ENCODE measurements around the gene TMEM106A. TPM values are rescaled to one million over a fixed set of nuclear protein-coding genes. Genes with fewer than 3 reads are reported as not detected.

Gene TMEM106A
- total and polyA plus RNA-seq, 2 of the 13 experiments (the other 11 are each of a cell fraction or from before 2014, with no cell fraction given), result 16.9 to 35.9 TPM

- TF ChIP-seq GPBP1L1 (CRISPR knock-in tag; IDR thresholded peaks at IDR 0.05) (no peak), RFXAP (CRISPR knock-in tag; IDR thresholded peaks at IDR 0.05; ENCODE audit: borderline replicate concordance) (no peak), ZKSCAN8 (CRISPR knock-in tag; IDR thresholded peaks at IDR 0.05; ENCODE audit: borderline replicate concordance) (peak; percentile 88; the same call in 1 of the 2 replicates), TIGD3 (CRISPR knock-in tag; IDR thresholded peaks at IDR 0.05; ENCODE audit: borderline replicate concordance) (peak; percentile 97), ZNF720 (CRISPR knock-in tag; IDR thresholded peaks at IDR 0.05) (no peak), ZNF841 (CRISPR knock-in tag; IDR thresholded peaks at IDR 0.05; ENCODE audit: borderline replicate concordance) (no peak), GLMP (CRISPR knock-in tag; IDR thresholded peaks at IDR 0.05; ENCODE audit: borderline replicate concordance) (no peak), ZNF484 (CRISPR knock-in tag; IDR thresholded peaks at IDR 0.05; ENCODE audit: borderline replicate concordance, low read depth) (no peak; the same call in 1 of the 2 replicates), POGZ (CRISPR knock-in tag; IDR thresholded peaks at IDR 0.05) (no peak), ZNF260 (CRISPR knock-in tag; IDR thresholded peaks at IDR 0.05; ENCODE audit: borderline replicate concordance, low read depth) (no peak), ZNF343 (CRISPR knock-in tag; IDR thresholded peaks at IDR 0.05) (peak; percentile 77; the same call in 1 of the 2 replicates), ADNP (CRISPR knock-in tag; IDR thresholded peaks at IDR 0.05) (no peak), ZNF331 (CRISPR knock-in tag; IDR thresholded peaks at IDR 0.05) (peak; percentile 84), CHD4 (IDR thresholded peaks at IDR 0.05; ENCODE audit: borderline replicate concordance, low read length) (no peak), ZMYM3 (CRISPR knock-in tag; IDR thresholded peaks at IDR 0.05) (peak; percentile 70; the same call in 1 of the 2 replicates), ZBTB2 (CRISPR knock-in tag; IDR thresholded peaks at IDR 0.05; ENCODE audit: low read depth) (no peak; the same call in 1 of the 2 replicates), ZNF512B (CRISPR knock-in tag; IDR thresholded peaks at IDR 0.05; ENCODE audit: borderline replicate concordance) (peak; percentile 56; the same call in 1 of the 2 replicates), THAP7 (CRISPR knock-in tag; IDR thresholded peaks at IDR 0.05) (peak; percentile 59; the same call in 1 of the 2 replicates), ZNF577 (CRISPR knock-in tag; IDR thresholded peaks at IDR 0.05; ENCODE audit: borderline replicate concordance, low read depth) (no peak)
Observed at GRCh38 chr17:43216762-43217613, 5.3 kb downstream of the TMEM106A start (continued).

All from HepG2 (cell line).